Mucosa of gallbladder (tissue), 1 donor: ENCODE results near the gene COG2. TPM values are rescaled to one million over a fixed set of nuclear protein-coding genes. Genes with fewer than 3 reads are reported as not detected.
A peak's percentile ranks its signal among the peaks of the same experiment; 100 is the strongest.
"Not testable (repeated sequence)": the region's sequence is repeated elsewhere in the genome, so short reads cannot be mapped to it uniquely, and the experiment has no call there.

ENCODE experiments used
- DNase-seq: peaks from one replicate; pipeline ENCODE4 v3.0.0-alpha.2; 2020; ENCODE audit warnings: low spot score
- total RNA-seq: library from RNA; stranded (reverse); gene quantifications from one replicate; pipeline ENCODE4 v1.2.1, GENCODE V29; 2021
- donor health status: DM: no; HTN: no; CAD: no.

The COG2 gene, protein sequence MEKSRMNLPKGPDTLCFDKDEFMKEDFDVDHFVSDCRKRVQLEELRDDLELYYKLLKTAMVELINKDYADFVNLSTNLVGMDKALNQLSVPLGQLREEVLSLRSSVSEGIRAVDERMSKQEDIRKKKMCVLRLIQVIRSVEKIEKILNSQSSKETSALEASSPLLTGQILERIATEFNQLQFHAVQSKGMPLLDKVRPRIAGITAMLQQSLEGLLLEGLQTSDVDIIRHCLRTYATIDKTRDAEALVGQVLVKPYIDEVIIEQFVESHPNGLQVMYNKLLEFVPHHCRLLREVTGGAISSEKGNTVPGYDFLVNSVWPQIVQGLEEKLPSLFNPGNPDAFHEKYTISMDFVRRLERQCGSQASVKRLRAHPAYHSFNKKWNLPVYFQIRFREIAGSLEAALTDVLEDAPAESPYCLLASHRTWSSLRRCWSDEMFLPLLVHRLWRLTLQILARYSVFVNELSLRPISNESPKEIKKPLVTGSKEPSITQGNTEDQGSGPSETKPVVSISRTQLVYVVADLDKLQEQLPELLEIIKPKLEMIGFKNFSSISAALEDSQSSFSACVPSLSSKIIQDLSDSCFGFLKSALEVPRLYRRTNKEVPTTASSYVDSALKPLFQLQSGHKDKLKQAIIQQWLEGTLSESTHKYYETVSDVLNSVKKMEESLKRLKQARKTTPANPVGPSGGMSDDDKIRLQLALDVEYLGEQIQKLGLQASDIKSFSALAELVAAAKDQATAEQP
- total RNA-seq, result 41.1 TPM

GRCh38 chr1:230642263-230642959, at the start of gene COG2:
TSS of gene COG2 (plus strand) at chr1:230642481. CDS start at chr1:230642607, 126 bp downstream.
- DNase-seq, result peak; percentile 95

DNA sequence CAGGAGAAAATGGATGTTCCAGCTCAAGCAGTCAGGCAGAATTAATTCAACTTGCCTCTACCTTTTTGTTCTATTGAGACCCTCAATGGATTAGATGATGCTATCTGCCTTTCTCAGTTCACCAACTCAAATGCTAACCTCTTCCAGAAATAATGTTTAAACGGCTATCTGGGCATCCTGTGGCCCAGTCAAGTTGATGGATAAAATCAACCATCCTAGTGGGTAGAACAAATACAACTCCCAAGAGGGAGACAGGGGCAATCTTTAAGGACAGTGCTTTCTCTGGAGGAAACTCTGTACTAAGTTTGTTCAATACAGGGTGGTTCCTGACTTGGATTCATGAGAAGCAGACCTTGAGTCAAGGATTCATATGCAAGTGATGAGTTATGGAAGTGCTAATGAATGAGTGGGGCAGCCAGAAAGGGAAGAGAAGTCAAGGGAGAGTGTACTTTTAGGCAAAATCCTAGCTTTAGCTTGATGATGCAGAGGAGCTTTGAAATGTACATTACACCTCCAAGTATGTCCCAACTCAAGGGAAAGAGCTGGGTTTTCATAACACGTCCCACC, 49.4 kb upstream of the COG2 start:
- DNase-seq, result no peak

GRCh38 chr1:230594214-230594773, 48.0 kb upstream of the COG2 start:
- no peak for DNase-seq

GRCh38 chr1:230595181-230595580, 47.1 kb upstream of the COG2 start:
- no peak for DNase-seq

DNA sequence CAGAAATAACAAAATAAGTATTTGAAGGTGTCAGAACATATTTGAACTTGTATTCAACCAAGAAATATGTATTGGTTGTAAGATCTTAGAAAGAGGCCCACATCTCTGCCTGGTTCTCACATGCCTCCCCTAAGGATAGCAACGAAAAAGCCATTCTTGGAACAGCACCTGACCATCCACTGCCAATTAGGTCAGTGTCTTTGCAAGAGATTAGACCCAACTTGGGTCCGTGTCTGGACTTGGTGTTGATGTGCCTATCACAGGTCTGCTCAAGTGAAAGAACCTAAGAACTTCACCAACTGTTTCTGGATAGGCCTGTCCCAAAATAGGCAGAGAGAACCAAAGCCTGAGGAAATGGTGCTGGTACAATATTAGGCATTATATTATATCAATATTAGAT, 46.0 kb upstream of the COG2 start:
- no peak for DNase-seq

DNA sequence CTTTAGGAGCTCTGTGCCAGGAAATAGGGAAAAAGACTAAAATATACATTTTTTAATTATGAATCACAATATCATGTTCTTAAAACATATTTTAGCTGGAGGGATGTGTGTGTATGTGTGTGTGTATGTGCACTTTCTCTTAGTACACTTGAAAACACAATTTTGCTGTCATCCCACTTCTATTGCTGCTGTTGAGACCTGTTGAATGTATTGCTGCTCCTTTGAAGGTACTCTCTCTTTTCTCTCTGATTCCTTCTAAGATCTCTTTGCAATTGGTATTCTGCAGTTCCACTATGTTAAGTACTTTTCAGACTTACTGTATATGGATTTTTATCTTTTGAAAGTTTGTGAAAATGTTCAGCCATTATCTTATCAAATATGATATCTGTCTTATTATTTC, 43.5 kb upstream of the COG2 start:
- DNase-seq, result no peak

- no peak for DNase-seq
Observed at GRCh38 chr1:230599926-230600656, 42.2 kb upstream of the COG2 start.

DNA sequence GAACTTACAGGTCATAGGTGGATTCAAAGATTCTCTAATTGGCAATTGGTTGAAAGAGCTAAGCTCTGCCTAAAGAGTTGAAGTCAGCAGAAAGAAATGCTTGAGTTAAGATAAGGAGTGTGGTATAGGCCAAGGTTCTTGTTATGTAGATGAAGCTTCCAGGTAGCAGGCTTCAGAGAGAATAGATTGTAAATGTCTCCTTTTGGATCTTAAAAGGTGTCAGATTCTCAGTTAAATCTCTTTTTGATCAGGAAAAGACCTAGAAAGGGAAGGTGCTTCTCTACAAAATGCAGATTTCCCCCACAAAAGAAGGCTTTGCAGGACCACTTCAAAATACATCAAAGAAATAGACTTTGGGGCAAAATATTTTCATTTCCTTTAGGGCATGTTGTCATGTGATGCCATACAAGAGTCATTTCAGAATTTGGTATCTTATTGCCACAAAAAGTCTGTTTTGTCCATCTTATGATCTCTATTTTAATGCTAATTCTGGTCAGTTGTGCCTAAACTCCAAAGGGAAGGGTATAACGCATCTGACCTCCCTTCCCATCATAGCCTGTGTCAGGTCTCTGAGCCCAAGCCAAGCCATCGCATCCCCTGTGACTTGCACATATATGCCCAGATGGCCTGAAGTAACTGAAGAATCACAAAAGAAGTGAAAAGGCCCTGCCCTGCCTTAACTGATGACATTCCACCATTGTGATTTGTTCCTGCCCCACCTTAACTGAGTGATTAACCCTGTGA, 41.5 kb upstream of the COG2 start:
- DNase-seq, result not testable (repeated sequence)

DNA sequence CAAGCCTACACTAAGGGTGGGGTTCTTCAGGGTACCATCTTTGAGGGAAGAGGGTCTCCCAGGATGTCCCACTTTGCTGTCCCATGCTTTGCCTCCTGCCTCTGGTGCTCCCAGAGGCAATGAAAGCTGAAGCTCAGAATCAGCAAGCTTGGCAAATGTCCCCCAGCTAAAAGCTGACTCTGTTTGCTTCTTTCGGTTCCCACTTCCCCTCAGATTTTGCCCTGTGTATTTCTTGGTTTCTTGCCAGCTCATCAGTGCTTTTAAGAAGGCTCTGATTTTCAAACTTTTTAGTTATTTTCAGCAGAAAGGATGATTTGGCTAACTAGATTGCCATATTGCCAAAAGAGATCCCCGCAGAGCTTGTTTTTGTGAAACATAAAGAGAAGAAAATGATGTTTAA, 33.1 kb upstream of the COG2 start:
- no peak for DNase-seq

- DNase-seq, result no peak
Observed at GRCh38 chr1:230610589-230610988, 31.7 kb upstream of the COG2 start.

DNA sequence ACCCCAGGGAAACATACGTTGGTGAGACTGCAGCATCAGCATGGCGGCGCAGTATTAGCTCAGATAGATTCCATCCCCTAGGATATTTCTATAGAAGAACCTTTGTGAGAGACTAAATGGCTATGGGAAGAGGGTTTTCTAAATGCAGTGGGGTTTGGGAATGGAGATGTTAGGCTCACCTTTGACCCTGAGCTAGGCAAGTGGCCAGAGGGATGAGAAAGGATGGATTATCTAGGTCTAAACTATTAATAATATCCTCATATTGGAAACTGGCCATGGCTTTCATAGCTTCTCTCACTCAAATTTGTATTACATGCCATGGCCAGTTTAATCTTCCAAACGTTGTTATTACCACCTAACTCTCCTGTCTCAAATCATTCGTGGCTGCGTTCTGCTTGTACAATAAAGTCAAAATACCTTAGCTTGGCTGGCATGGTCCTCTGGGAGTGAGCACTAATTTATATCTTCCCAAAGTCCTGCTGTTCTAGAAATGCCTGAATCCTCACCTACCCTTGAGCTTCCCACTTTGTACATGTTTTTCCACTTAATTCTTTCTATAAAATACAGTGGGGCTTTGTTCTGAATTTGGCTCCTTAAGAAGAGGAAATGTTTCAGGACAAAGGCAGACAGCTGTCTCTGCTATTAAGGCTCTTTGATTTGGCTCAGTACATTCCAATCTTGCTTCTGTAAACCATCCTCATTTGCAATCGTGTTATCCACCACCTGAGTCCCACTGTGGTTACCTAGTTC, 31.0 kb upstream of the COG2 start:
- DNase-seq, result no peak

GRCh38 chr1:230611878-230612235, 30.4 kb upstream of the COG2 start:
- DNase-seq, result no peak

DNA sequence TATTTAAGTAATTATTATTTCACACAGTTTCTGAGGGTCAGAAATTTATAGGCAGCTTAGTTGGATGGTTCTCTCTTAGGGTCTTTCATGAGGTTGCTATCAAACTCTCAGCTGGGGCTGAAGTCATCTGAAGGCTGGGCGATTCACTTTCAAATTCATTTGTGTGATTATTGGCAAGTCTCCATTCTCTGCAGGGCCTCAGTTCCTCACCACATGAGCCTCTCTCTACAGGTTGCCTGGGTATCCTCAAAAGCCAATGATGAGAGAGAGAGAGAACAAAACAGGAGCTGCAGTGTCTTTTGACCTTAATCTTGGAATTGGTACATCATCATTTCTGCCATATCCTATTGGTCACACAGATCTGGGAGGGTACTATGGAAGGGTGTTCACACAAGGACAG, 29.6 kb upstream of the COG2 start:
- no peak for DNase-seq

- DNase-seq, result no peak
Observed at GRCh38 chr1:230614121-230614520, 28.2 kb upstream of the COG2 start.

GRCh38 chr1:230618537-230618936, 23.7 kb upstream of the COG2 start:
- no peak for DNase-seq

DNA sequence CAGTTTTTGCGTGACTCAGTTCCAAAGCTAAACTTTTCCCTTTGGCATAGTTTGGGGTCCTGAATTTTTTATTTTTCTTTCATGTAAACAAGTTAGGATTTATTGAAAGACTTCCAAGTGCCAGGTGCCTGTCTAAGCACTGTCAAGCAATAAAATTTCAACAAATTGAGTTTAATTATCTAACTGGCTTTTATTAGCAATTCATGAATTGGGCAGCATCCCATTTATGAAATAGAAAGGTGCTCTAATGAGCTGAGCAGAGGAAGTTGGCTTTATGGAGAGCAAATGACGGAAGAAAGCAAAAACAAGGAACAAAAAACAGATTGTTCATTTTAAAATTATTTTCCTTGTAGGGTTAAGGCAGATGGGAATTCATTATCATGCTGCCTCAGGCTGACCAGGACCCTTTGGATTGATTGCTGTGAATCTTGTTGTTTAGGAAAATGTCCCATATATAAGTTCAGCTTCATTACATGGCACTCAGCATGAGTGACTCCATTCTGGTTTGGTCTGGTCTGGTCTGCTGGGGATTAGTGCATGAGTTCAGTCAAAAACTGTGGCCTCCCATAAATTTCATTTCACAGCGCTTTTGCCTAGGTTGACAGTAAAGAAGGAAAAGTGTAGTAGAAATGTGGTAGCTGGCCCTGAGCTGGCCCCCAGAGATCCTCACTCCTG, 21.5 kb upstream of the COG2 start:
- no peak for DNase-seq

DNA sequence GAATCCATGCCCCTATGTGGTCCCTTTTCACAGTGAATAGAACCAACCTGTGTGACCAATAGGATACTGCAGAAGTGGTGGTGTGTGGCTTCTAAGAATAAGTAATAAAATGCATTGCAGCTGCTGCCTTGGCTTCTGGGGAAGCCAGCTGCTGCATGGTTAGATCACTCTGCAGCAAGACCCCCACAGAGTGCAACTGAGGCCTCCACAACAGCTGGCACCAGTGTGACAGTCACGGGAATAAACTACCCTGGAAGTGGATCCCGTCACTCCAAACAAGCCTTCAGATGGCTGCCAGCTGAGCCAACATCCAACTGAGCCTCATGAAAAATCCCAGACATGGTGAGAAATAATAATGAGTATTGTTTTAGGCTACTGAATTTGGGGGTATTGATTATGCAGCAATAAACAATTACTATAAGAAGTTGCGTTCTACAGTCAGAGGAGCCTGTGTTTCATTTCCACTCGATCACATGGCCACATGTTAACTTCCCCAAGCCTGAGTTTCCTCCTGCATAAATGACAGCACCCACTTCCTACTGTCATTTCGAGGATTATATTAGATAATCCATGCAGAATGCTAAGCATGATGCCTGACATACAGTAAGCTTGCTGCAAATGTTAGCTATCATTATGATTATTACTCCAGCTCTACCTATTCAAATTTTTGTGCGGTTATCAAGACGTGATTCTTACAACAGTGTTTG, 20.8 kb upstream of the COG2 start:
- DNase-seq, result no peak

- DNase-seq, result no peak
Observed at GRCh38 chr1:230622151-230622550, 20.1 kb upstream of the COG2 start.
